Stimulated activated memory B cell treated with anti-CD40 and anti-IgM and Interleukin-4, amounts not matched to agents 10 μg/mL and 1 μg/mL and 100 μg/mL, for 72 hours (primary cell): ENCODE measurements around the gene CNOT8.

Source experiments
- ATAC-seq: fragments of 150-1000 bp; cut with Tn5 transposase; 2 replicates; pipeline ENCODE4 v1.10.0; 2021
- H3K27ac Mint-ChIP-seq: one replicate; pipeline ENCODE4 v1.8.0; 2022; ENCODE audit warnings: mild to moderate bottlenecking, mixed read lengths
- H3K27me3 Mint-ChIP-seq: one replicate; pipeline ENCODE4 v1.8.0; 2022; ENCODE audit warnings: mixed read lengths
- H3K36me3 Mint-ChIP-seq: one replicate; pipeline ENCODE4 v1.8.0; 2022; ENCODE audit warnings: mixed read lengths
- H3K4me1 Mint-ChIP-seq: one replicate; pipeline ENCODE4 v1.8.0; 2022; ENCODE audit warnings: mixed read lengths
- H3K4me3 Mint-ChIP-seq: one replicate; pipeline ENCODE4 v1.8.0; 2022; ENCODE audit warnings: mild to moderate bottlenecking, moderate library complexity, mixed read lengths
- H3K9me3 Mint-ChIP-seq: one replicate; pipeline ENCODE4 v1.8.0; 2022; ENCODE audit warnings: mixed read lengths

The CNOT8 gene

DNA sequence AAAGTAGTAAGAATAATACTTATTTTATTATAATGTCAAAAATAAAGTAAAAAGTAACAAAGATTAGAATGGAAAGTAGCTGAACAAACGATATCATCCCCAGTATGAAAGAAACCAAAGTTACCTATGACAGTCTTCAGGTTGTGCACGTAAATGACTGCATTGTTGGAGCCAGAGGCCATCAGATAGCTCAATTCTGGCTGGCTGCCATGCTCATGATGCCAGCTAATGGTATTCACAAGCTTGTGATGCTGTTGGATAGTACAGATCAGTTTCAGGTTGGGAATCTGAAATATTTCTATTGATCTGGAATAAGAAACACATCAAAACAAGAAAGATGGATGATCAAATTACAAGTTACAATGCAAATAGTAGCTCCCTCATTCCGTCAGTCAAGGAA is 58.4 kb downstream of the CNOT8 start:
- Mint-ChIP-seq H3K36me3 (peaks cover 41% of the 10 kb centered on the region), H3K27ac (no peak overlapping the region), H3K9me3 (no peaks in the 10 kb centered on the region), H3K27me3 (no peaks in the 10 kb centered on the region), H3K4me3 (no peak overlapping the region), H3K4me1 (no peaks in the 10 kb centered on the region)
- no peak for ATAC-seq

DNA sequence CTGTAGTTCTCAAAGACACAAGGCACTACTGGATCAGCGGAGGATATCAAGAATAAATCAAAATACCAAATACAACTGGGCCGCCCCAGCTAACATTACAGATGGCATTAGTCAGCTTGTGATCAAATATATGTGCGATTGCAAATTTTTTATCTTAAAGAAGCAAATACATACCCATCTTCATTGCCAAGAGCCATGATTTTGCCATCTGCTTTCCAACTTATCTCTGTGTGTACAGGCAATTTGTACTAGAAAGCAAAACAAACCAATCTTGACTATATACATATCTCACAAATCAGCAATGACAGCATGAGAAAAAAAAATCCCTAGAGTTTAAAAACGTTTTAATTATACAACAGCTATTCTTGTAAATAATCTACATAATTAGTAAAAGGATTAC is 59.3 kb downstream of the CNOT8 start:
- Mint-ChIP-seq H3K4me1 (no peaks in the 10 kb centered on the region), H3K27me3 (no peaks in the 10 kb centered on the region), H3K27ac (no peak overlapping the region), H3K36me3 (peaks cover 34% of the 10 kb centered on the region), H3K4me3 (no peak overlapping the region), H3K9me3 (no peaks in the 10 kb centered on the region)
- ATAC-seq = no peak

DNA sequence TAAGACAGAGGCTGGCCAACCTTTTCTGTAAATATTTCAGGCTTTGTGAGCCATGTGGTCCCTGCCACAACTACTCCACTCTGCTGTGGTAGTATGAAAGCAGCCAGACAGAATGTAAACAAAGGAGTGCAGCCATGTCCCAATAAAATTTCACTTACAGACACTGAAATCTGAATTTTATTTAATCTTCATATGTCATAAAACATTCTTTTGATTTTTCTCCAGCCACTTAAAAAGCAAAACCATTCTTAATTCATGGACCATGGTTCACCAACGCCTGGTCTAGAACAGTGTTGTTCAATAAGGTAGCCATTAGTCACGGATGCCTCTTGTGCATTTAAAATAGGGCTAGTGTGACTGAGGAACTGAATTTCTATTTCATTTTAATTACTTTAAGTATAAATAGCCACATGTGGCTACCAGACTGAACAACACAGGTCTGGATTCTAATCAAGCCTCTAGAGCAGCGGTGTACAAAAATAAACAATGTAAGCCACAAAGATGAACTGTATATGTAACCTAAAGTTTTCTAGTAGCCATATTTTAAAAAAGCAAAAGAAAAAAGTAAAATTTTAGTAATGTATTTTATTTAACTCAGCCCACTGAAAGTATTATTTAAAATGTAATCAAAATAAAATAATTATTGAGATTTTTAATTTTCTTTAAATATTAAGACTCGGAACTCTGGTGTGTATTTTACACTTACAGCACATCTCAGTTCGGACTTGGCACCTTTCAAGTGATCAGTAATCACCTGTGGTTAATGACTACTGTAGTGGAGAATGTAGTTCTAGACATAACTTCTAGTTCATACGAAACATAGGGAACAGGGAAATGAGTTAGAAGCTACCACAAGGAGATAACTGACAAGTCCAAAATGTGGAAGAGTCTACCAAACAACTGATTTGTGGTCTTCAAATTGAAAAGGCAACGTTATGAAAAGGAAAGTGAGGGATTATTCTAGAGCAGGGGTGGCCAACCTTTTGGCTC is 65.3 kb downstream of the CNOT8 start:
- H3K27me3 Mint-ChIP-seq = no peaks in the 10 kb centered on the region
- no peak overlapping the region for H3K4me3 Mint-ChIP-seq
- H3K36me3 Mint-ChIP-seq = peaks cover 55% of the 10 kb centered on the region
- no peaks in the 10 kb centered on the region for H3K4me1 Mint-ChIP-seq
- H3K27ac Mint-ChIP-seq = no peak overlapping the region
- no peak for ATAC-seq
- no peaks in the 10 kb centered on the region for H3K9me3 Mint-ChIP-seq
